Nephron (organoid): ENCODE measurements around the gene SLC25A13.

Experiments
- H3K27ac Mint-ChIP-seq, 3 experiments: 2 replicates each; pipeline ENCODE4 v1.8.0; 2020; ENCODE audit warnings: mixed read lengths in 3 of 3, mild to moderate bottlenecking in 2 of 3, moderate library complexity in 1 of 3
- H3K27me3 Mint-ChIP-seq: 2 replicates; pipeline ENCODE4 v1.8.0; 2021; ENCODE audit warnings: low read depth, mild to moderate bottlenecking, moderate library complexity, mixed read lengths
- H3K36me3 Mint-ChIP-seq: 2 replicates; pipeline ENCODE4 v1.8.0; 2020; ENCODE audit warnings: low read depth, mixed read lengths
- H3K4me1 Mint-ChIP-seq: 2 replicates; pipeline ENCODE4 v1.8.0; 2020; ENCODE audit warnings: mixed read lengths
- H3K4me3 Mint-ChIP-seq, 3 experiments: 2 replicates each; pipeline ENCODE4 v1.8.0; 2020; ENCODE audit warnings: mild to moderate bottlenecking in 3 of 3, mixed read lengths in 3 of 3, moderate library complexity in 2 of 3
- H3K9me3 Mint-ChIP-seq: 2 replicates; pipeline ENCODE4 v1.8.0; 2020; ENCODE audit warnings: mixed read lengths
- CTCF ChIP-seq, 3 experiments: fragments of 200-600 bp; sonication (generic); IDR thresholded peaks; one replicate each; pipeline ENCODE4 v1.5.0; 2021; ENCODE audit warnings: antibody characterized with exemption in 3 of 3; ENCODE audit not compliant: unreplicated experiment in 3 of 3

The SLC25A13 gene

GRCh38 chr7:96354881-96355280 is 33.0 kb upstream of the SLC25A13 start:
- no peak for TF ChIP-seq CTCF (IDR thresholded peaks at IDR 0.05; ENCODE audit: unreplicated experiment in 3 of 3)
- H3K27me3 Mint-ChIP-seq, result peaks cover 4% of the 10 kb centered on the region
- no peaks in the 10 kb centered on the region for H3K4me1 Mint-ChIP-seq
- H3K27ac Mint-ChIP-seq, result no peak overlapping the region
- no peak overlapping the region for H3K4me3 Mint-ChIP-seq
- H3K36me3 Mint-ChIP-seq, result no peaks in the 10 kb centered on the region
- no peaks in the 10 kb centered on the region for H3K9me3 Mint-ChIP-seq

- H3K4me1 Mint-ChIP-seq, result no peaks in the 10 kb centered on the region
- no peaks in the 10 kb centered on the region for H3K36me3 Mint-ChIP-seq
- no peak overlapping the region for H3K27ac Mint-ChIP-seq
- TF ChIP-seq CTCF (IDR thresholded peaks at IDR 0.05; ENCODE audit: unreplicated experiment in 3 of 3), result no peak
- peaks cover 4% of the 10 kb centered on the region for H3K27me3 Mint-ChIP-seq
- no peak overlapping the region for H3K4me3 Mint-ChIP-seq
- H3K9me3 Mint-ChIP-seq, result no peaks in the 10 kb centered on the region
These were observed 27.7 kb upstream of the SLC25A13 start for GRCh38 chr7:96349572-96349971.

GRCh38 chr7:96347471-96347870 is 25.6 kb upstream of the SLC25A13 start:
- Mint-ChIP-seq H3K27me3 (peaks cover 4% of the 10 kb centered on the region), H3K9me3 (no peaks in the 10 kb centered on the region), H3K36me3 (no peaks in the 10 kb centered on the region), H3K4me3 (no peak overlapping the region), H3K27ac (no peak overlapping the region), H3K4me1 (no peaks in the 10 kb centered on the region)
- TF ChIP-seq CTCF (IDR thresholded peaks at IDR 0.05; ENCODE audit: unreplicated experiment in 3 of 3), result no peak

- no peaks in the 10 kb centered on the region for H3K27me3 Mint-ChIP-seq
These were observed 24.5 kb upstream of the SLC25A13 start for GRCh38 chr7:96346293-96346953.

GRCh38 chr7:96344236-96344635 is 22.3 kb upstream of the SLC25A13 start:
- Mint-ChIP-seq H3K36me3 (no peaks in the 10 kb centered on the region), H3K4me3 (no peak overlapping the region), H3K9me3 (no peaks in the 10 kb centered on the region), H3K27me3 (no peaks in the 10 kb centered on the region), H3K4me1 (no peaks in the 10 kb centered on the region), H3K27ac (no peak overlapping the region)
- no peak for TF ChIP-seq CTCF (IDR thresholded peaks at IDR 0.05; ENCODE audit: unreplicated experiment in 3 of 3)

More at GRCh38 chr7:96346293-96346953, 24.5 kb upstream of the SLC25A13 start:
- Mint-ChIP-seq H3K27ac (no peak overlapping the region), H3K36me3 (no peaks in the 10 kb centered on the region), H3K4me3 (no peak overlapping the region), H3K4me1 (no peaks in the 10 kb centered on the region), H3K9me3 (no peaks in the 10 kb centered on the region)
- TF ChIP-seq CTCF (IDR thresholded peaks at IDR 0.05; ENCODE audit: unreplicated experiment in 3 of 3), result no peak

GRCh38 chr7:96342049-96342448 is 20.2 kb upstream of the SLC25A13 start:
- H3K27ac Mint-ChIP-seq, result no peak overlapping the region
- H3K4me1 Mint-ChIP-seq, result no peaks in the 10 kb centered on the region
- no peaks in the 10 kb centered on the region for H3K27me3 Mint-ChIP-seq
- H3K4me3 Mint-ChIP-seq, result no peak overlapping the region
- no peaks in the 10 kb centered on the region for H3K36me3 Mint-ChIP-seq
- TF ChIP-seq CTCF (IDR thresholded peaks at IDR 0.05; ENCODE audit: unreplicated experiment in 3 of 3), result no peak
- no peaks in the 10 kb centered on the region for H3K9me3 Mint-ChIP-seq
